HepG2 (cell line): Measurements from ENCODE around the gene SQOR. TPM values are rescaled to one million over a fixed set of nuclear protein-coding genes. Genes with fewer than 3 reads are reported as not detected.
A peak's percentile ranks its signal among the peaks of the same experiment; 100 is the strongest.

Experiments
- ASH2L ChIP-seq: fragments of 300-600, 200-600 bp; sonication (generic); IDR thresholded peaks from 2 replicates; pipeline ENCODE4 v1.7.0; 2017; ENCODE audit warnings: low read depth, mild to moderate bottlenecking, moderate library complexity, mixed read lengths, low read length; ENCODE audit not compliant: insufficient read length
- EP300 ChIP-seq, 3 experiments: sonication (generic) in 1 of 3; formaldehyde crosslinking in 1 of 3; IDR thresholded peaks; 2 replicates each; pipeline versions ENCODE4 v1.5.1 to v1.6.1; 2011 to 2020; ENCODE audit warnings: low read depth in 2 of 3, low read length in 2 of 3, borderline replicate concordance in 1 of 3, improper control_type of control experiment in 1 of 3, mild to moderate bottlenecking in 1 of 3, missing genetic modification reagents in 1 of 3, moderate library complexity in 1 of 3
- HOXA7 ChIP-seq: sonication (generic); formaldehyde crosslinking; IDR thresholded peaks from 2 replicates; pipeline ENCODE4 v1.8.1; 2022; ENCODE audit warnings: mild to moderate bottlenecking, missing genetic modification reagents, moderate library complexity
- KLF16 ChIP-seq, 2 experiments: sonication (generic) in 1 of 2; formaldehyde crosslinking in 1 of 2; IDR thresholded peaks; 2 replicates each; pipeline versions ENCODE4 v1.6.1 to v1.8.0; 2016 to 2023; ENCODE audit warnings: missing genetic modification reagents in 2 of 2, missing compliant biosample characterization in 1 of 2
- NFYB ChIP-seq: sonication (generic); formaldehyde crosslinking; IDR thresholded peaks from 2 replicates; pipeline ENCODE4 v1.4.0; 2020; ENCODE audit warnings: missing genetic modification reagents
- RAD21 ChIP-seq: fragments of 450-650 bp; formaldehyde crosslinking; IDR thresholded peaks from 2 replicates; pipeline ENCODE4 v1.5.0; 2020; ENCODE audit warnings: mild to moderate bottlenecking
- SMYD3 ChIP-seq: sonication (generic); formaldehyde crosslinking; IDR thresholded peaks from 2 replicates; pipeline ENCODE4 v1.8.1; 2023; ENCODE audit warnings: mild to moderate bottlenecking, missing genetic modification reagents
- SOX6 ChIP-seq, 2 experiments: fragments of 450-650 bp in 1 of 2; sonication (generic) in 1 of 2; formaldehyde crosslinking in 1 of 2; IDR thresholded peaks; 2 replicates each; pipeline versions ENCODE4 v1.4.0 to v1.6.1; 2017 to 2020; ENCODE audit warnings: antibody characterized with exemption in 1 of 2, mild to moderate bottlenecking in 1 of 2, missing genetic modification reagents in 1 of 2
- TARDBP ChIP-seq: sonication (generic); formaldehyde crosslinking; IDR thresholded peaks from 2 replicates; pipeline ENCODE4 v1.8.0; 2022; ENCODE audit warnings: mild to moderate bottlenecking, missing genetic modification reagents
- TBX3 ChIP-seq: fragments of 450-650 bp; IDR thresholded peaks from 2 replicates; pipeline ENCODE4 v1.6.1; 2017; ENCODE audit warnings: antibody characterized with exemption, mild to moderate bottlenecking, inconsistent platforms, borderline replicate concordance
- TCF7 ChIP-seq: sonication (generic); IDR thresholded peaks from 2 replicates; pipeline ENCODE4 v1.6.1; 2016; ENCODE audit warnings: antibody characterized with exemption, low read depth
- ZFP37 ChIP-seq: sonication (generic); formaldehyde crosslinking; IDR thresholded peaks from 2 replicates; pipeline ENCODE4 v1.4.0; 2020; ENCODE audit warnings: missing genetic modification reagents, borderline replicate concordance
- ZNF331 ChIP-seq: sonication (generic); formaldehyde crosslinking; IDR thresholded peaks from 2 replicates; pipeline ENCODE4 v1.4.0; 2020; ENCODE audit warnings: missing genetic modification reagents
- ZNF382 ChIP-seq: sonication (generic); formaldehyde crosslinking; IDR thresholded peaks from 2 replicates; pipeline ENCODE4 v1.5.0; 2020; ENCODE audit warnings: missing genetic modification reagents, mild to moderate bottlenecking, borderline replicate concordance
- ZNF432 ChIP-seq: sonication (generic); formaldehyde crosslinking; IDR thresholded peaks from 2 replicates; pipeline ENCODE4 v1.5.0; 2020; ENCODE audit warnings: missing genetic modification reagents, mild to moderate bottlenecking, borderline replicate concordance
- ZNF441 ChIP-seq: sonication (generic); formaldehyde crosslinking; IDR thresholded peaks from 2 replicates; pipeline ENCODE4 v1.7.0; 2021; ENCODE audit warnings: missing genetic modification reagents, borderline replicate concordance
- polyA plus RNA-seq, 8 experiments: library from polyadenylated mRNA; depleted of rRNA in 3 of 8; stranded (reverse) in 7 of 8; unstranded in 1 of 8; fragments of >200 nt; fragmentation: Illumina TruSeq in 4 of 8; extraction: Trizol in 4 of 8; gene quantifications; 2 replicates each; pipeline versions ENCODE4 v1.2.1 to v1.2.3, GENCODE V29; 2011 to 2016; ENCODE audit warnings: low read depth in 4 of 8, missing spikeins in 1 of 8, mixed read lengths in 1 of 8; ENCODE audit not compliant: insufficient read depth in 1 of 8
- total RNA-seq, 5 experiments: library from RNA; depleted of rRNA; stranded (reverse); fragments of >200 nt; fragmentation: Illumina TruSeq; extraction: Trizol; gene quantifications; 2 replicates each; pipeline ENCODE4 v1.2.3, GENCODE V29; 2016; ENCODE audit warnings: low read depth in 1 of 5
- TF ChIP-seq, protein P1 (sequence below): sonication (generic); formaldehyde crosslinking; IDR thresholded peaks from 2 replicates; pipeline ENCODE4 v1.4.0; 2020; ENCODE audit warnings: missing genetic modification reagents
- TF ChIP-seq, protein P2 (sequence below): IDR thresholded peaks from 2 replicates; pipeline ENCODE4 v1.6.1; 2018; ENCODE audit warnings: missing genetic modification reagents, mild to moderate bottlenecking, missing compliant biosample characterization
- TF ChIP-seq, protein P3 (sequence below): sonication (generic); formaldehyde crosslinking; IDR thresholded peaks from 2 replicates; pipeline ENCODE4 v1.4.0; 2020; ENCODE audit warnings: missing genetic modification reagents

SQOR gene
- total and polyA plus RNA-seq, 2 of the 13 experiments (the other 11 are each of a cell fraction or from before 2014, with no cell fraction given), result 19.3 to 19.4 TPM

DNA sequence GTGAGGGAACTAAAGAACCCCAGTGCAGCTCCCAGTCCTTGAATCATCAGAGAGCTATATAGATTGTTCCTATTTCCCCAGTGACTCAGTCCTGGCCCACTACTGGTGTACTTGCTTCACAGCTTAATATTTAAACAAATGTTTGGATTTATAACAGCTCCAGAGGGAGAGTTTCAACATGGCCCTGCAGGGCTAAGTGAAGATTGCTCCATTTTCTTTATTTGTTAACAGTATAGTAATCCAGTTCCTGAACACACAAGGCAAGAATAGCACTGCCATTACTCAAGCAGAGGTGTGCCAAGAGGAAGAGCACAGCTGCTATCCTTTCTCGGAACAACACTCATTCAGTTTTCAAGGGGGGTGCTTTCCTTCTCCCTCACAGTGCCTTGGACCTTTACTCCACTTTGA is 6.5 kb downstream of the SQOR start (continued):
- TF ChIP-seq EP300 (IDR thresholded peaks at IDR 0.05; ENCODE audit: low read depth in 2 of 2, low read length in 2 of 2) (peak; percentile 43 to 82; a peak in 2 of 4 replicates), EP300 (CRISPR knock-in tag; IDR thresholded peaks at IDR 0.05; ENCODE audit: borderline replicate concordance) (peak; percentile 58; the same call in 1 of the 2 replicates), ZNF432 (CRISPR knock-in tag) (no peak), SOX6 (IDR thresholded peaks at IDR 0.05) (no peak), SOX6 (CRISPR knock-in tag; IDR thresholded peaks at IDR 0.05) (peak; percentile 77), ZNF382 (CRISPR knock-in tag) (no peak), TBX3 (peak; percentile 13; the same call in 1 of the 2 replicates), SMYD3 (no peak), TCF7 (0 out of 2 replicates have a peak, but pooled peaks have one; percentile 13), ZFP37 (CRISPR knock-in tag) (no peak), ZNF441 (CRISPR knock-in tag) (no peak), HOXA7 (CRISPR knock-in tag) (no peak), ASH2L (peak; percentile 47), KLF16 (CRISPR knock-in tag; IDR thresholded peaks at IDR 0.05) (peak in 1 of 2 experiments; percentile 62; a peak in 1 of 4 replicates), RAD21 (0 out of 2 replicates have a peak, but pooled peaks have one; percentile 11), NFYB (CRISPR knock-in tag) (no peak), TARDBP (CRISPR knock-in tag) (peak; percentile 30; the same call in 1 of the 2 replicates), ZNF331 (CRISPR knock-in tag) (peak; percentile 70; the same call in 1 of the 2 replicates)
- TF ChIP-seq, protein P1, sequence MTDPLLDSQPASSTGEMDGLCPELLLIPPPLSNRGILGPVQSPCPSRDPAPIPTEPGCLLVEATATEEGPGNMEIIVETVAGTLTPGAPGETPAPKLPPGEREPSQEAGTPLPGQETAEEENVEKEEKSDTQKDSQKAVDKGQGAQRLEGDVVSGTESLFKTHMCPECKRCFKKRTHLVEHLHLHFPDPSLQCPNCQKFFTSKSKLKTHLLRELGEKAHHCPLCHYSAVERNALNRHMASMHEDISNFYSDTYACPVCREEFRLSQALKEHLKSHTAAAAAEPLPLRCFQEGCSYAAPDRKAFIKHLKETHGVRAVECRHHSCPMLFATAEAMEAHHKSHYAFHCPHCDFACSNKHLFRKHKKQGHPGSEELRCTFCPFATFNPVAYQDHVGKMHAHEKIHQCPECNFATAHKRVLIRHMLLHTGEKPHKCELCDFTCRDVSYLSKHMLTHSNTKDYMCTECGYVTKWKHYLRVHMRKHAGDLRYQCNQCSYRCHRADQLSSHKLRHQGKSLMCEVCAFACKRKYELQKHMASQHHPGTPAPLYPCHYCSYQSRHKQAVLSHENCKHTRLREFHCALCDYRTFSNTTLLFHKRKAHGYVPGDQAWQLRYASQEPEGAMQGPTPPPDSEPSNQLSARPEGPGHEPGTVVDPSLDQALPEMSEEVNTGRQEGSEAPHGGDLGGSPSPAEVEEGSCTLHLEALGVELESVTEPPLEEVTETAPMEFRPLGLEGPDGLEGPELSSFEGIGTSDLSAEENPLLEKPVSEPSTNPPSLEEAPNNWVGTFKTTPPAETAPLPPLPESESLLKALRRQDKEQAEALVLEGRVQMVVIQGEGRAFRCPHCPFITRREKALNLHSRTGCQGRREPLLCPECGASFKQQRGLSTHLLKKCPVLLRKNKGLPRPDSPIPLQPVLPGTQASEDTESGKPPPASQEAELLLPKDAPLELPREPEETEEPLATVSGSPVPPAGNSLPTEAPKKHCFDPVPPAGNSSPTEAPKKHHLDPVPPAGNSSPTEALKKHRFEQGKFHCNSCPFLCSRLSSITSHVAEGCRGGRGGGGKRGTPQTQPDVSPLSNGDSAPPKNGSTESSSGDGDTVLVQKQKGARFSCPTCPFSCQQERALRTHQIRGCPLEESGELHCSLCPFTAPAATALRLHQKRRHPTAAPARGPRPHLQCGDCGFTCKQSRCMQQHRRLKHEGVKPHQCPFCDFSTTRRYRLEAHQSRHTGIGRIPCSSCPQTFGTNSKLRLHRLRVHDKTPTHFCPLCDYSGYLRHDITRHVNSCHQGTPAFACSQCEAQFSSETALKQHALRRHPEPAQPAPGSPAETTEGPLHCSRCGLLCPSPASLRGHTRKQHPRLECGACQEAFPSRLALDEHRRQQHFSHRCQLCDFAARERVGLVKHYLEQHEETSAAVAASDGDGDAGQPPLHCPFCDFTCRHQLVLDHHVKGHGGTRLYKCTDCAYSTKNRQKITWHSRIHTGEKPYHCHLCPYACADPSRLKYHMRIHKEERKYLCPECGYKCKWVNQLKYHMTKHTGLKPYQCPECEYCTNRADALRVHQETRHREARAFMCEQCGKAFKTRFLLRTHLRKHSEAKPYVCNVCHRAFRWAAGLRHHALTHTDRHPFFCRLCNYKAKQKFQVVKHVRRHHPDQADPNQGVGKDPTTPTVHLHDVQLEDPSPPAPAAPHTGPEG (CRISPR knock-in tag), result no peak
- TF ChIP-seq, protein P2, sequence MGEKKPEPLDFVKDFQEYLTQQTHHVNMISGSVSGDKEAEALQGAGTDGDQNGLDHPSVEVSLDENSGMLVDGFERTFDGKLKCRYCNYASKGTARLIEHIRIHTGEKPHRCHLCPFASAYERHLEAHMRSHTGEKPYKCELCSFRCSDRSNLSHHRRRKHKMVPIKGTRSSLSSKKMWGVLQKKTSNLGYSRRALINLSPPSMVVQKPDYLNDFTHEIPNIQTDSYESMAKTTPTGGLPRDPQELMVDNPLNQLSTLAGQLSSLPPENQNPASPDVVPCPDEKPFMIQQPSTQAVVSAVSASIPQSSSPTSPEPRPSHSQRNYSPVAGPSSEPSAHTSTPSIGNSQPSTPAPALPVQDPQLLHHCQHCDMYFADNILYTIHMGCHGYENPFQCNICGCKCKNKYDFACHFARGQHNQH, result peak; percentile 69
- TF ChIP-seq, protein P3, sequence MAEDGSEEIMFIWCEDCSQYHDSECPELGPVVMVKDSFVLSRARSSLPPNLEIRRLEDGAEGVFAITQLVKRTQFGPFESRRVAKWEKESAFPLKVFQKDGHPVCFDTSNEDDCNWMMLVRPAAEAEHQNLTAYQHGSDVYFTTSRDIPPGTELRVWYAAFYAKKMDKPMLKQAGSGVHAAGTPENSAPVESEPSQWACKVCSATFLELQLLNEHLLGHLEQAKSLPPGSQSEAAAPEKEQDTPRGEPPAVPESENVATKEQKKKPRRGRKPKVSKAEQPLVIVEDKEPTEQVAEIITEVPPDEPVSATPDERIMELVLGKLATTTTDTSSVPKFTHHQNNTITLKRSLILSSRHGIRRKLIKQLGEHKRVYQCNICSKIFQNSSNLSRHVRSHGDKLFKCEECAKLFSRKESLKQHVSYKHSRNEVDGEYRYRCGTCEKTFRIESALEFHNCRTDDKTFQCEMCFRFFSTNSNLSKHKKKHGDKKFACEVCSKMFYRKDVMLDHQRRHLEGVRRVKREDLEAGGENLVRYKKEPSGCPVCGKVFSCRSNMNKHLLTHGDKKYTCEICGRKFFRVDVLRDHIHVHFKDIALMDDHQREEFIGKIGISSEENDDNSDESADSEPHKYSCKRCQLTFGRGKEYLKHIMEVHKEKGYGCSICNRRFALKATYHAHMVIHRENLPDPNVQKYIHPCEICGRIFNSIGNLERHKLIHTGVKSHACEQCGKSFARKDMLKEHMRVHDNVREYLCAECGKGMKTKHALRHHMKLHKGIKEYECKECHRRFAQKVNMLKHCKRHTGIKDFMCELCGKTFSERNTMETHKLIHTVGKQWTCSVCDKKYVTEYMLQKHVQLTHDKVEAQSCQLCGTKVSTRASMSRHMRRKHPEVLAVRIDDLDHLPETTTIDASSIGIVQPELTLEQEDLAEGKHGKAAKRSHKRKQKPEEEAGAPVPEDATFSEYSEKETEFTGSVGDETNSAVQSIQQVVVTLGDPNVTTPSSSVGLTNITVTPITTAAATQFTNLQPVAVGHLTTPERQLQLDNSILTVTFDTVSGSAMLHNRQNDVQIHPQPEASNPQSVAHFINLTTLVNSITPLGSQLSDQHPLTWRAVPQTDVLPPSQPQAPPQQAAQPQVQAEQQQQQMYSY, result no peak
